Fibroblast of lung (primary cell): ENCODE results near the gene TLL2.

Experiments
- CTCF ChIP-seq, 2 donors: IDR thresholded peaks in 1 of 2; conservative IDR thresholded peaks in 1 of 2; 1 replicate in 1 of 2; 2 replicates in 1 of 2; pipeline ENCODE4 v1.5.1; 2011 to 2012; ENCODE audit warnings: low read length in 2 of 2, control low read depth in 1 of 2, inconsistent platforms in 1 of 2, low read depth in 1 of 2, mild to moderate bottlenecking in 1 of 2
- EZH2 ChIP-seq: IDR thresholded peaks from 2 replicates; pipeline ENCODE4 v1.5.1; 2012; ENCODE audit warnings: low read length, control low read depth, mild to moderate bottlenecking; ENCODE audit errors: missing control alignments

GRCh38 chr10:96494694-96495093, 19.0 kb downstream of the TLL2 start:
- TF ChIP-seq CTCF (conservative IDR thresholded peaks at IDR 0.05 in 1 of 2, IDR thresholded peaks at IDR 0.05 in 1 of 2; ENCODE audit: low read depth in 1 of 2, low read length in 2 of 2) = no peak
- no peak for TF ChIP-seq EZH2
